CD4-positive, alpha-beta T cell treated with Interleukin-6 for 4 hours (primary cell): Measurements from ENCODE around the gene RSF1.
"Not testable (repeated sequence)": the region's sequence is repeated elsewhere in the genome, so short reads cannot be mapped to it uniquely, and the experiment has no call there.

Source experiments
- DNase-seq: peaks from one replicate; pipeline ENCODE4 v3.0.0-alpha.2; 2020; ENCODE audit warnings: mixed read lengths

Gene RSF1

GRCh38 chr11:77665240-77665965 is 155.1 kb downstream of the RSF1 start:
- no peak for DNase-seq

GRCh38 chr11:77661670-77662069 is 158.9 kb downstream of the RSF1 start:
- no peak for DNase-seq

DNA sequence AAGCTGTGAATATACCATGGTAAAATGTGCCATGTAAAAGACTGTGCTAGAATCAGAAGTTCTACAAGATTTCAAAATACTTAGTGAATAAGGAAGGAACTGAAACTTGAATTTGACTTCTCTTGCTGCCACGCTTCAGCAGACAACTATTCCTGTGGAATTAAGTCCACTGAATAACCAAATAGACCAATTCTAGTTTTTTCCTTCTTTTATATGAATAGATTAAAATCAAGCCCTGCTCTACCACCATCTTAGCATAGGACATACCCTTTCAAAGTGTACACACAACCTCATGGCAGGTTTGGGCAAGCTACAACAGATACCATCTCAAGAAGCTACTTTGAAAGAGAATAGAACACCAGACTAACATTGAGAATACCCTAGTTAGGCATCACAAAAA is 159.6 kb downstream of the RSF1 start:
- DNase-seq = no peak

GRCh38 chr11:77658213-77659013 is 162.1 kb downstream of the RSF1 start:
- no peak for DNase-seq

DNA sequence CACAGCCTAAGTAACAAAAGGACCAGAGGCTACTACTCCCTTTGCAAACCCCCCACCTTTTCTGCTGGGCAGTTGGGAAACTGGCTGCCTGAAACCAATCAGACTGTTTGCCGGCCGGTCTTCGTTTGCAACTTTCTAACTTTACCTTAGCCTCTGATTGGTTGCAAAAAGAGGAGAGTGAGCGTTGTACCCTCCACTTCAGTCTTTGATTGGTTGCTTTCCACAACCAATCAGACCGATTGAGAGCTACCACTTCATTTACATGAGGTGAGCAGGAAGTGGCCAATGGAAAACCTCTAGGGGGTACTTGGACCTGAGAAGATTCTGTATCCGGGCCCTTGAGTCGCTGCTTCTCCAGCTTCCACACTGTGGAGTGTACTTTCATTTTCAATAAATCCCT is 164.2 kb downstream of the RSF1 start:
- DNase-seq = no peak

DNA sequence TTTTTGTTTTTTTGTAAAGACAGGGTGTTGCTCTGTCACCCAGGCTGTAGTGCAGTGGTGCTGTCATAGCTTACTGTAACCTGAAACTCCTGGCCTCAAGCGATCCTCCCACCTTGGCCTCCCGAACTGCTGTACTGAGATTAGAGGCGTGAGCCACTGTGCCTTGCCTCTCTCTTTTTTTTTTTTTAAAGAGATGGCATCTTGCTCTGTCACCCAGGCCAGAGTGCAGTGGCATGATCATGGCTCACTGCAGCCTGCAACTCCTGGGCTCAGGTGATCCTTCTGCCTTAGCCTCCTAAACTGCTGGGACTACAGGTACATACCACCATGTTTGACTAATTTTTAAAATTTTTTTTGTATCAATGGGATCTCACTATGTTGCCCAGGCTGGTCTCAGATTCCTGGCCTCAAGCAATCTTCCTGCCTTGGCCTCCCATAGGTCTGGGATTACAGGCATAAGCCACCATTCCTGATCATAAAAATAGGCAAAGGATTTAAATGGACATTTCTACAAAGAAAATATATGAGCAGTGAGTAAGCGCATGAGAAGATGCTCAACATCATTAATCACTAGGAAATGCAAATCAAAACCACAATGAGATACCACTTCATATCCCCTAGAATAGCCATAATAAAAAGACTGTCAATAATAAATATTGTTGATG is 165.6 kb downstream of the RSF1 start:
- no peak for DNase-seq

GRCh38 chr11:77650123-77650522 is 170.4 kb downstream of the RSF1 start:
- DNase-seq = no peak

DNA sequence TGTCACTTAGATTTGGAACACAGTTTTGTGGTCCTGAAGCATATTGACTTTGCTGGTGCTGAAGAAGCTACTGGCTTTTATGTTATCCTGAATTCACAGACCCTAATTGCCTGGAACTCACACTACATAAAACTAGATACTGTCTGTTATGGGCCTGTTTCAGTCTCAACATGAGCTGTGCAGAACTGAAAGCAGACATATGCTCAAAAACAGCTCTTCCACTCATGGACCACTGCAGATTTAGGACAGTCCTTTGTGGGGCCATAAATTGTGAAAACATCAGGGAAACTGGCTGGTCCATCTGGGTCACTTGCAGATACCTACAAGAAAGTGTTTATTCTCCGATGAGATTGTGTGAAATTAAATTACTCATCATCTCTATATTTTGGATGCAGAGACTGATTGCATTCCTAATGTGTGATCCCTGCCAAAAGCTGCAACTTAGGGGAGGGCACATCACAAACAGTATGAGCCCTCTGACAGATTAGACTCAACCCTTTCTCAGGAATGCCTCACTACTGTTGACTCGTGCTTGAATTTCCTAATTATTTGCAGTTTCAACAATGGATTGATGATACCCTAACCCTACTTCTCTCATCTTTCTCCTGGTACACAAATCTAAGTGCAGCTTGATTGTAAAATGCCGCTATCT is 172.7 kb downstream of the RSF1 start:
- DNase-seq = no peak

DNA sequence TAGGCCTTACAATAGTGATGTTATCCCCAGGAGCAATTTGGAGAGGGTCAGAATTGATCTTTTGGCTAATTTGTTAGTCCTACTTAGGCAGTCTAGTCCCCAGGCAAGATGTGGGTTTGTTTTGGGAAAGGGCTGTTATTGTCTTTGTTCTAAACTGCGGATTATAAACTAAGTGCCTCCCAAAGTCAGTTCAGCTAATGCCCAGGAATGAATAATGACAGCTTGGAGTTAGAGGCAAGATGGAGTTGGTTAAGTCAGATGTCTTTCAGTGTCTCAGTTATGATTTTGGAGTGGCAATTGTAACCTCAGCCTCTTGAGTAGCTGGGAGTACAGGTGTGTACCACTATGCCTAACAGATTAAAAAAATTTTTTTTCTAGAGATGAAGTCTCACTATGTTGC is 175.6 kb downstream of the RSF1 start:
- DNase-seq = no peak

- DNase-seq = no peak
These were observed 178.3 kb downstream of the RSF1 start for GRCh38 chr11:77642228-77642627.

DNA sequence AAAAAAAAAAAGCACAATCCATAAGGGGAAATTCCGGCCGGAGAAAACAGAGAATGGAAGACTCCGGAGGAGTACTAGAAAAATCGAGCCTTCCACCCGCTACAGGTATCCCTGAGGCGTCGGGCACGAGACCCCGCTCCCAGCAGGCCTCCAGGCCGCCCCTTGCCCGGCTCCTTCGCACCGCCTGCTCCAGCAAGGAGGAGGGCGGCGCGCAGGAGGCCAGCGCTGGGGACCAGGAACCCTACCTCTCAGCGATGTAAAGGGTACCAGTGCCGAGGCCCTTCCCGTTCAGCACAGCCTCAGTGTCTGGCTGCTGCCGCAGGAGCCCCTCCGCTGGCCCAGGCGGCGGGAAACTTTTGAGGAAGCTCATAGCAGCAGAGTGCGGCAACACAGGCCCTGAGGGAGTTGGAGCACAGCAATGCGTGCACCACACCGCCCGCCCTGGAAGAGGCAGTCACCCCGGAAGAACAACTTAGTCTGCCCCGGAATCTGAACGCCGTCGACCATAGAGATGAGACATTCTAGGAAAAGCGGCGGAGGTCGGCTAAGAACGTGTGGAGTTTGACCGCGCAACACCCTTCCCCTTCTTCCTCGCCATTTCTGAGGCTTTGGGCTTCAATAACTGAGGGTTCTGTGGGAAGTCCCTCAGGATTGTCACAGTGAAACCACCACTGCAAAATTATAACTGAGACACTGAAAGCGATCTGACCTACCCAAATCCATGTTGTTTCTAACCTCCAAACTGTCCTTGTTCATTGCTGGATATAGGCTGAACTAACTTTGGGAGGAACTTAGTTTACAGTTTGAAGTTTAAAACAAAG is 183.0 kb downstream of the RSF1 start, which contains the start of gene CLNS1A:
Gene CLNS1A (minus strand): TSS at position 450 of the 821 bp plus-strand sequence. CDS start 80 bp downstream, at position 370.
- peak; percentile 81 for DNase-seq

DNA sequence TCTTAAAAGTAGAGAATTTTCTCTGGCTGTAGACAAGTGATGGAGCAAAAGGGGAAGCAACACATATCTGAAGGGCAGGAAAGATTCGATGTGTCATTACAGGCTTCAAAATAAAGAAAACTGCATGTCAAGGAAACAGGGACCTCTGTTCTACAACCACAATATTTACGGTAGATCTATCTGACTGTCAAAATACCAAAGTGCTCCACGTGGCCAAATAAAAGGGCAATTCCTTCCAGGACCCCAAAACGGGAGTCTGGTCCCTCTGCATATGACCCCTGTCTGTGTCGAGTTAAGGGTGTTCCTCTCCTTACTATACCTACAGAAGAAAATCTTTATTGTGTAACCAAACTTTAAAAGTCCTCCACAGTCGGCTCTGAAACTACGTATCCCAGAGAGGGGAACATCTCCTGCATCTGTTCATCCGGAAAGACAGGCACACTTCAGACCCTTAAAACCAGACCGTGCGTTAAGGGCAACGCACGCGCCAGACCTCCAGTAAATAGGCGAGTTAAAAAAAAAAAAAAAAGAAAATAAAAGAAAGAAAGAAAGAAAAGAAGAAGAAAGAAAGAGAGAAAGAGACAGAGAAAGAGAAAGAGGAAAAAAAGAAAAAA is 183.7 kb downstream of the RSF1 start:
- no peak for DNase-seq

- not testable (repeated sequence) for DNase-seq
These were observed 186.6 kb downstream of the RSF1 start for GRCh38 chr11:77633926-77634325.

GRCh38 chr11:77630157-77630710 is 190.3 kb downstream of the RSF1 start:
- DNase-seq = no peak

DNA sequence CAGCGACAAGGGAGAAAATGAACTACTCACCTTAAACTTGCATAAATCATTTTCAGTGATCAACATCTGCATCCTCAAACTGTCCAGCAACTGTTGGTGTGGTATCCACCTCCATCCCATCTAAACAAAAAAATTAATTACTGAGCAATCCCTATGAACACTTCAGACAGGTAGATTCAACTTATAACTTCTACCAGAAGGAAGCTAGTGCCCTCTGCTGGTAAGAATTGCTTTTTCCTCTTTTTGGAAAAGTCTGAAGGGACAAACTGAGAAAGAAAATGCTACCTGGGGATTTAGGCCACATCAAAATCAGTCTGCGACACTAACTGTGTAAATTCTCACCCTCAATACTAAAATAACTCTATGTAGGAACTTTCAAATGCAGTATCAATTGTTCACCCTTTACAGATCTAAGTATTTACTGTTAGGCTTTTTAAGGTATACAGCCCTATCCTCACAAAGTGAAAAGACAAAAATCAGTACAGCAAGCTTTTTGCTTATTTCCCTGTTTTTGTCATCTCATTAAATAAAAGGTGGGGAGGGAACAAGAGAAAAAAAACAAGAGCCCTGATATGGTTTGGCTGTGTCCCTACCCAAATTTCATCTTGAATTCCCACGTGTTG is 200.8 kb downstream of the RSF1 start:
- DNase-seq = no peak

- no peak for DNase-seq
These were observed 202.6 kb downstream of the RSF1 start for GRCh38 chr11:77617892-77618291.

DNA sequence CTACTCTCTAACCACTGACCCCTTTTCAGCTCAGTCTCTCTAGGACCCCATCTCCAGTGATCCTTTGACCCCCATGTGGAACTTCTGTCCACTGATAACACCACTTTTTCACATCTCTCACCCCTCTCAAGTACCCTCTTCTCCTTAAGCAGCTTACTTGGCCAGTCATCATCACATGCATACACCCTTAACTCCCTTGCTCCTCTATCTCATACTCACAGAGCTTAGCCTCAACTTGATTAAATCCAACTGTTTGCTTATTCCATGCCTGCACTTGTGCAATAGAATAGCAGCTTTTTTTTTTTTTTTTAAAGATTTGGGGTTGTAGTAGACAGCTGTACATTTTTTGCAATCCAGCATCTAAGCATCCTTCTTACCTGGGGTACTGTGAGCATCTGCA is 208.6 kb downstream of the RSF1 start:
- DNase-seq = no peak
